AG04450 (cell line): ENCODE data around the gene WDR43. TPM values are rescaled to one million over a fixed set of nuclear protein-coding genes. Genes with fewer than 3 reads are reported as not detected.

Experiments
- CTCF ChIA-PET: fragments of 300-600, 350-600 bp; formaldehyde crosslinking; extraction: SDS; loops from one replicate; lab custom pipeline; 2022; ENCODE audit warnings: antibody characterized with exemption, inconsistent platforms; lab: Charles Lee
- POLR2A ChIA-PET: fragments of 350-600 bp; formaldehyde crosslinking; extraction: SDS; loops from one replicate; lab custom pipeline; 2021; ENCODE audit warnings: antibody characterized with exemption, inconsistent platforms; lab: Yijun Ruan, JAX
- DNase-seq: peaks from one replicate; pipeline ENCODE4 v3.0.0-alpha.2; 2011; ENCODE audit warnings: low read depth, low spot score
- H3K27ac ChIP-seq: one replicate; pipeline ENCODE4 v1.5.1; 2012; ENCODE audit warnings: low read depth, low read length, control low read depth
- H3K27me3 ChIP-seq: one replicate; pipeline ENCODE4 v1.6.0; 2012; ENCODE audit warnings: low read length; ENCODE audit not compliant: control insufficient read depth, insufficient read depth
- H3K4me3 ChIP-seq: 2 replicates; pipeline ENCODE4 v1.5.1; 2011; ENCODE audit warnings: mild to moderate bottlenecking, low read depth, low read length, control low read depth
- H3K9me3 ChIP-seq: 2 replicates; pipeline ENCODE4 v1.5.1; 2012; ENCODE audit warnings: low read length; ENCODE audit not compliant: control insufficient read depth, insufficient read depth
- CTCF ChIP-seq: IDR thresholded peaks from 2 replicates; pipeline ENCODE4 v1.5.1; 2011; ENCODE audit warnings: low read depth, low read length, control low read depth, inconsistent platforms
- polyA plus RNA-seq: library from polyadenylated mRNA; depleted of rRNA; stranded (reverse); fragments of >200 nt; gene quantifications from 2 replicates; pipeline ENCODE4 v1.2.3, GENCODE V29; 2011

WDR43 gene
- polyA plus RNA-seq, 1 experiment, result 95.5 TPM

- ChIA-PET POLR2A (interaction anchor here (0.7 to 2.2 kb wide), 2 partner anchors 25 to 261 kb away, joined by 3 to 21 read pairs; partner anchors contain the start of gene WDR43), CTCF (interaction anchor here (0.8 to 1.1 kb wide), 3 partner anchors 20 to 303 kb away, joined by 3 to 5 read pairs (median 3); no protein-coding TSS in a partner anchor)
- H3K27ac ChIP-seq, result peak overlapping the region; percentile 65
- H3K4me3 ChIP-seq, result peak overlapping the region; percentile 89
- DNase-seq, result no peak
- no peaks in the 10 kb centered on the region for H3K9me3 ChIP-seq
- no peak for TF ChIP-seq CTCF
- H3K27me3 ChIP-seq, result peaks cover under 1% of the 10 kb centered on the region
Observed at GRCh38 chr2:28869494-28870145, 24.8 kb upstream of the WDR43 start.

DNA sequence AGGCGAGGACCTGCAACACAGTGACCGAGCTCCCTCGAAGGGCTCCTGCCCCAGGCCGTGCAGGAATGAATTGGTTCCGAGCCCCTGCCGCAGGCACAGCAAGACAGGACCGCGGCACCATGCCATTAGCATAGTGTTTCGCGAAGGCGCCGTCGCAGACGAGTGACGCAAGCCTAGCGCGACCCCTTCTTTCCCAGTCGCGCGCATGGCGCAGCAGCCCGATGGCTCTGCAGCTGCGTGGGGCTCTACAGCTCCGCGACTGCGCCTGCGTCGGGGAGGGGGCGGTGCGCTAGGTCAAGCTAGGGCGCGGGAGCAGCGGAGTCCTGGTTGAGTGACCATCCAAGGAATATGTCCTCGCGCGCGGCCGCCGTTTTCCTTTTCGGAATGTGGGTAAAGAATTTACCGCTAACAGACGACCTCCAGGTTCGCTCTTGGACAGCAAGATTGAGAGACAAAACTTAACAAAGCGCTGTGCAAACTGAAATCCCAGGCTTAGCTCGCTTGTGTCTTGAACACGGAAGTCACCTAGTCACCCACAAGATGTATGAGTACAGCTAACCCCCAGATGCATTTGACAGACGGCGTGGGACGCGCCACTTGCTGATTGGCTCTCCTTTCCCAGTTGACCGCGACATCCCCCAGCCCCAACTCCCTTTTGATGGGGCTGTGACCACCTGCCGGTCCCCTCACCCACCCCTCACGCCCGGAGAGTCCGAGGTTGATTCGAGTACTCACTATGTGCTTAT is 24.1 kb upstream of the WDR43 start, which contains the start of gene TRMT61B:
Gene TRMT61B (minus strand): TSS at position 164 of the 746 bp plus-strand sequence. CDS start 32 bp downstream, at position 132.
- CTCF ChIA-PET, result interaction anchor here (0.8 to 1.1 kb wide), 2 partner anchors 20 to 50 kb away, joined by 3 to 5 read pairs; no protein-coding TSS in a partner anchor
- Histone ChIP-seq H3K4me3 (peak within 1 kb of the TSS; percentile 89), H3K9me3 (no peaks in the 10 kb centered on the region), H3K27ac (peak within 1 kb of the TSS; percentile 65), H3K27me3 (peaks cover 3% of the 10 kb centered on the region)
- DNase-seq, result peak; percentile 81
- POLR2A ChIA-PET, result interaction anchor here (0.7 to 2.2 kb wide), 2 partner anchors 25 to 260 kb away, joined by 3 to 21 read pairs; partner anchors contain the start of gene WDR43
- TF ChIP-seq CTCF, result no peak

DNA sequence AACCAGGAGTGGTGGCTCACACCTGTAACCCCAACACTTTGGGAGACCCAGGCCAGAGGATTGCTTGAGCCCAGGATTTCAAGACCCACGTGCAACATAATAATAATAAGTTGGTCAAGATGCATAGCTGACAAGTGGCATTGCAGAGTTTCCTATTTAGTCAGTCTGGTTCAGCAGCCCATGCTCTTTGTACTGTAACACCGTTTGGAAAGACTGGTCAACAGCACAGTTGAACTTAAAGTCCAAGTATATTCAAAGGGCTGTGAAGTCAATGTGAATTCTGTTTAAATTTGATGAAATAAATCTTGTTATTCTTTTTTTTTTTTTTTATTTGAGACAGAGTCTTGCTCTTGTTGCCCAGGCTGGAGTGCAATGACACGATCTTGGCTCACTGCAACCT is 22.8 kb upstream of the WDR43 start:
- Histone ChIP-seq H3K9me3 (no peaks in the 10 kb centered on the region), H3K27ac (no peak overlapping the region), H3K27me3 (peaks cover 7% of the 10 kb centered on the region), H3K4me3 (no peak overlapping the region)
- POLR2A ChIA-PET, result no interaction called here
- CTCF ChIA-PET, result no interaction called here
- TF ChIP-seq CTCF, result no peak
- no peak for DNase-seq

GRCh38 chr2:28880193-28880592 is 14.3 kb upstream of the WDR43 start:
- DNase-seq, result no peak
- H3K9me3 ChIP-seq, result no peaks in the 10 kb centered on the region
- peaks cover 13% of the 10 kb centered on the region for H3K27me3 ChIP-seq
- TF ChIP-seq CTCF, result no peak
- no peak overlapping the region for H3K4me3 ChIP-seq
- ChIA-PET POLR2A (no interaction called here), CTCF (no interaction called here)
- H3K27ac ChIP-seq, result no peak overlapping the region
